BLaER1 treated with 17β-estradiol and CSF1 and Interleukin-3, amounts not matched to agents 10 nM and 100 nM (cell line): ENCODE measurements around the gene UVRAG.

Source experiments
- H3K27ac ChIP-seq, 11 experiments: shearing (Covaris generic); formaldehyde crosslinking; 2 replicates each; pipeline ENCODE4 v1.8.1; 2022
- H3K27me3 ChIP-seq, 11 experiments: shearing (Covaris generic); formaldehyde crosslinking; 2 replicates each; pipeline ENCODE4 v1.8.1; 2022
- H3K36me3 ChIP-seq, 11 experiments: shearing (Covaris generic); formaldehyde crosslinking; 2 replicates each; pipeline ENCODE4 v1.8.1; 2022
- H3K4me1 ChIP-seq, 10 experiments: shearing (Covaris generic); formaldehyde crosslinking; 2 replicates each; pipeline ENCODE4 v1.8.1; 2022
- H3K4me2 ChIP-seq, 11 experiments: shearing (Covaris generic); formaldehyde crosslinking; 2 replicates each; pipeline ENCODE4 v1.8.1; 2022
- H3K4me3 ChIP-seq, 10 experiments: shearing (Covaris generic); formaldehyde crosslinking; 2 replicates each; pipeline ENCODE4 v1.8.1; 2022
- H3K9ac ChIP-seq, 11 experiments: shearing (Covaris generic); formaldehyde crosslinking; 2 replicates each; pipeline ENCODE4 v1.8.1; 2022
- H3K9me3 ChIP-seq, 11 experiments: shearing (Covaris generic); formaldehyde crosslinking; replicated peaks in 1 of 11; 2 replicates each; pipeline ENCODE4 v1.8.1; 2022
- H4K20me1 ChIP-seq, 11 experiments: shearing (Covaris generic); formaldehyde crosslinking; 2 replicates each; pipeline ENCODE4 v1.8.1; 2022
- Cebpa-rat ChIP-seq, 11 experiments: shearing (Covaris generic); IDR thresholded peaks; 2 replicates each; pipeline ENCODE4 v1.8.1; 2022

UVRAG gene

GRCh38 chr11:76148231-76148630 is 333.2 kb downstream of the UVRAG start:
- peaks cover 8 to 18% (median 15%) of the 10 kb centered on the region in 10 experiments for H3K4me1 ChIP-seq
- H3K4me3 ChIP-seq: no peak overlapping the region
- H3K27ac ChIP-seq: no peak overlapping the region
- H3K36me3 ChIP-seq: peaks cover 0 to 4% (median 2%) of the 10 kb centered on the region in 11 experiments; a peak in 10 of 22 replicates
- no peak for TF ChIP-seq Cebpa-rat (IDR thresholded peaks at IDR 0.05)
- no peak overlapping the region for H3K9ac ChIP-seq
- H3K27me3 ChIP-seq: peaks cover 0 to 8% (median 0%) of the 10 kb centered on the region in 11 experiments; a peak in 1 of 22 replicates
- no peaks in the 10 kb centered on the region; a peak in 1 of 22 replicates for H4K20me1 ChIP-seq
- no peak overlapping the region for H3K4me2 ChIP-seq
- H3K9me3 ChIP-seq: no peaks in the 10 kb centered on the region

- no peak overlapping the region for H3K4me2 ChIP-seq
- H4K20me1 ChIP-seq: no peaks in the 10 kb centered on the region; a peak in 1 of 22 replicates
- H3K9ac ChIP-seq: no peak overlapping the region
- H3K9me3 ChIP-seq: no peaks in the 10 kb centered on the region
- H3K4me3 ChIP-seq: no peak overlapping the region
- H3K27ac ChIP-seq: no peak overlapping the region
- peaks cover 0 to 9% (median 0%) of the 10 kb centered on the region in 11 experiments; a peak in 1 of 22 replicates for H3K27me3 ChIP-seq
- no peak for TF ChIP-seq Cebpa-rat (IDR thresholded peaks at IDR 0.05)
- peaks cover 10 to 24% (median 18%) of the 10 kb centered on the region in 10 experiments for H3K4me1 ChIP-seq
- no peaks in the 10 kb centered on the region for H3K36me3 ChIP-seq
Measured at GRCh38 chr11:76148941-76149613, 334.1 kb downstream of the UVRAG start.

GRCh38 chr11:76149713-76150112 is 334.7 kb downstream of the UVRAG start:
- Histone ChIP-seq H3K4me1 (peaks cover 10 to 24% (median 18%) of the 10 kb centered on the region in 10 experiments), H3K27ac (no peak overlapping the region), H3K4me3 (no peak overlapping the region), H3K27me3 (peaks cover 0 to 9% (median 0%) of the 10 kb centered on the region in 11 experiments; a peak in 1 of 22 replicates), H3K9me3 (no peaks in the 10 kb centered on the region), H4K20me1 (no peaks in the 10 kb centered on the region; a peak in 1 of 22 replicates), H3K9ac (no peak overlapping the region), H3K4me2 (no peak overlapping the region), H3K36me3 (no peaks in the 10 kb centered on the region)
- TF ChIP-seq Cebpa-rat (IDR thresholded peaks at IDR 0.05): no peak

- Histone ChIP-seq H4K20me1 (no peaks in the 10 kb centered on the region; a peak in 1 of 22 replicates), H3K27me3 (peaks cover 0 to 9% (median 0%) of the 10 kb centered on the region in 11 experiments; a peak in 1 of 22 replicates), H3K4me3 (no peak overlapping the region), H3K4me1 (peaks cover 10 to 24% (median 18%) of the 10 kb centered on the region in 10 experiments), H3K4me2 (no peak overlapping the region), H3K27ac (no peak overlapping the region), H3K36me3 (no peaks in the 10 kb centered on the region), H3K9ac (no peak overlapping the region), H3K9me3 (no peaks in the 10 kb centered on the region)
- no peak for TF ChIP-seq Cebpa-rat (IDR thresholded peaks at IDR 0.05)
Measured at GRCh38 chr11:76150141-76150540, 335.1 kb downstream of the UVRAG start.

- H3K4me1 ChIP-seq: peaks cover 10 to 24% (median 18%) of the 10 kb centered on the region in 10 experiments
- H3K4me2 ChIP-seq: peak overlapping the region; percentile 85 to 98 (median 94)
- H3K27me3 ChIP-seq: peaks cover 0 to 9% (median 0%) of the 10 kb centered on the region in 11 experiments; a peak in 1 of 22 replicates
- peak overlapping the region in 4 of 11 experiments; percentile 67 to 73 (median 72); a peak in 2 of 22 replicates for H3K9ac ChIP-seq
- H3K36me3 ChIP-seq: no peaks in the 10 kb centered on the region
- H3K4me3 ChIP-seq: 0 out of 20 replicates have a peak overlapping the region, but pooled peaks of 1 of the 10 experiments have one; percentile 57
- TF ChIP-seq Cebpa-rat (IDR thresholded peaks at IDR 0.05): no peak
- no peaks in the 10 kb centered on the region; a peak in 1 of 22 replicates for H4K20me1 ChIP-seq
- H3K9me3 ChIP-seq: no peaks in the 10 kb centered on the region
- H3K27ac ChIP-seq: no peak overlapping the region
Measured at GRCh38 chr11:76151556-76152085, 336.6 kb downstream of the UVRAG start.

GRCh38 chr11:76152086-76152681 is 337.2 kb downstream of the UVRAG start:
- Histone ChIP-seq H3K4me3 (peak overlapping the region; percentile 51 to 70 (median 57)), H3K4me2 (peak overlapping the region; percentile 85 to 98 (median 94)), H3K27me3 (peaks cover 0 to 9% (median 0%) of the 10 kb centered on the region in 11 experiments; a peak in 1 of 22 replicates), H4K20me1 (no peaks in the 10 kb centered on the region; a peak in 1 of 22 replicates), H3K9me3 (no peaks in the 10 kb centered on the region), H3K9ac (peak overlapping the region; percentile 52 to 76 (median 68)), H3K27ac (peak overlapping the region in 2 of 11 experiments; percentile 28 to 35; a peak in 2 of 22 replicates), H3K36me3 (no peaks in the 10 kb centered on the region), H3K4me1 (peaks cover 10 to 24% (median 18%) of the 10 kb centered on the region in 10 experiments)
- TF ChIP-seq Cebpa-rat (IDR thresholded peaks at IDR 0.05): no peak

GRCh38 chr11:76152741-76153570 is 337.9 kb downstream of the UVRAG start:
- no peaks in the 10 kb centered on the region for H3K36me3 ChIP-seq
- no peak for TF ChIP-seq Cebpa-rat (IDR thresholded peaks at IDR 0.05)
- H4K20me1 ChIP-seq: no peaks in the 10 kb centered on the region; a peak in 1 of 22 replicates
- H3K9me3 ChIP-seq: no peaks in the 10 kb centered on the region
- peak overlapping the region; percentile 51 to 70 (median 57) for H3K4me3 ChIP-seq
- H3K9ac ChIP-seq: peak overlapping the region; percentile 52 to 76 (median 68)
- no peak overlapping the region for H3K27ac ChIP-seq
- peaks cover 0 to 9% (median 0%) of the 10 kb centered on the region in 11 experiments; a peak in 1 of 22 replicates for H3K27me3 ChIP-seq
- peak overlapping the region; percentile 85 to 98 (median 94) for H3K4me2 ChIP-seq
- peaks cover 10 to 24% (median 18%) of the 10 kb centered on the region in 10 experiments for H3K4me1 ChIP-seq

GRCh38 chr11:76153571-76153923 is 338.5 kb downstream of the UVRAG start:
- Histone ChIP-seq H3K4me2 (peak overlapping the region in 10 of 11 experiments; percentile 85 to 98 (median 92); a peak in 17 of 22 replicates), H3K4me1 (peaks cover 10 to 24% (median 18%) of the 10 kb centered on the region in 10 experiments), H3K36me3 (no peaks in the 10 kb centered on the region), H3K9ac (no peak overlapping the region), H4K20me1 (no peaks in the 10 kb centered on the region; a peak in 1 of 22 replicates), H3K27ac (no peak overlapping the region), H3K4me3 (no peak overlapping the region), H3K9me3 (no peaks in the 10 kb centered on the region), H3K27me3 (peaks cover 0 to 9% (median 0%) of the 10 kb centered on the region in 11 experiments; a peak in 1 of 22 replicates)
- TF ChIP-seq Cebpa-rat (IDR thresholded peaks at IDR 0.05): no peak
